RWPE1 (cell line): ENCODE data around the gene C1orf159.

Experiments used
- CTCF ChIA-PET: fragments of 350-600 bp; sonication (Branson Sonifier 250); formaldehyde crosslinking; extraction: SDS; loops from one replicate; lab custom pipeline; 2021; lab: Yijun Ruan, JAX
- POLR2A ChIA-PET: fragments of 400-600 bp; formaldehyde crosslinking; extraction: SDS; loops from one replicate; lab custom pipeline; 2020; ENCODE audit warnings: antibody characterized with exemption; ENCODE audit not compliant: low non-redundant PET; lab: Yijun Ruan, JAX
- DNase-seq: peaks from one replicate; pipeline ENCODE4 v3.0.0; 2012; ENCODE audit warnings: low spot score
- H3K27ac ChIP-seq: fragments of 450-650 bp; 2 replicates; pipeline ENCODE4 v1.5.1; 2017
- CTCF ChIP-seq: fragments of 450-650 bp; conservative IDR thresholded peaks from 2 replicates; pipeline ENCODE4 v1.5.1; 2017; ENCODE audit warnings: low read depth, mild to moderate bottlenecking

The C1orf159 gene

GRCh38 chr1:1134300-1134970 is 18.5 kb upstream of the C1orf159 start:
- DNase-seq: no peak
- H3K27ac ChIP-seq: no peak overlapping the region
- ChIA-PET POLR2A (no interaction called here), CTCF (no interaction called here)
- TF ChIP-seq CTCF: no peak

GRCh38 chr1:1132956-1133750 is 17.3 kb upstream of the C1orf159 start:
- ChIA-PET CTCF (interaction anchor here (1.5 kb wide), 1 partner anchor 11 kb away, joined by 7 read pairs; no protein-coding TSS in a partner anchor), POLR2A (interaction anchor here (0.7 kb wide), 1 partner anchor 148 kb away, joined by 4 read pairs; no protein-coding TSS in a partner anchor)
- TF ChIP-seq CTCF: no peak
- no peak overlapping the region for H3K27ac ChIP-seq
- DNase-seq: no peak

GRCh38 chr1:1132042-1132950 is 16.4 kb upstream of the C1orf159 start:
- no peak for DNase-seq
- TF ChIP-seq CTCF: no peak
- CTCF ChIA-PET: interaction anchor here (1.5 kb wide), 1 partner anchor 10 kb away, joined by 7 read pairs; no protein-coding TSS in a partner anchor
- H3K27ac ChIP-seq: no peak overlapping the region
- POLR2A ChIA-PET: no interaction called here

- no peak for TF ChIP-seq CTCF
- ChIA-PET CTCF (interaction anchor here (0.6 kb wide), 2 partner anchors 9 to 48 kb away, joined by 3 read pairs; no protein-coding TSS in a partner anchor), POLR2A (interaction anchor here (1.1 kb wide), 1 partner anchor 39 kb away, joined by 6 read pairs; no protein-coding TSS in a partner anchor)
- no peak overlapping the region for H3K27ac ChIP-seq
- DNase-seq: no peak
Measured at GRCh38 chr1:1130206-1131120, 14.6 kb upstream of the C1orf159 start.

- TF ChIP-seq CTCF: no peak
- no peak overlapping the region for H3K27ac ChIP-seq
- DNase-seq: no peak
- POLR2A ChIA-PET: no interaction called here
- CTCF ChIA-PET: interaction anchor here (0.6 kb wide), 1 partner anchor 49 kb away, joined by 3 read pairs; no protein-coding TSS in a partner anchor
Measured at GRCh38 chr1:1129381-1129821, 13.5 kb upstream of the C1orf159 start.
